Neural crest cell (in vitro differentiated cells): ENCODE data around the gene CTCF. TPM values are rescaled to one million over a fixed set of nuclear protein-coding genes. Genes with fewer than 3 reads are reported as not detected.

Experiments used
- DNase-seq: peaks from one replicate; pipeline ENCODE4 v3.0.0; 2021; ENCODE audit warnings: low read depth, mixed read lengths, low spot score
- H3K27ac Mint-ChIP-seq: one replicate; pipeline ENCODE4 v1.8.0; 2021; ENCODE audit warnings: mild to moderate bottlenecking, mixed read lengths; ENCODE audit not compliant: unreplicated experiment
- H3K27me3 Mint-ChIP-seq: 2 replicates; pipeline ENCODE4 v1.8.0; 2021; ENCODE audit warnings: low read depth, mild to moderate bottlenecking, mixed read lengths
- H3K36me3 Mint-ChIP-seq: 2 replicates; pipeline ENCODE4 v1.8.0; 2021; ENCODE audit warnings: low read depth, mild to moderate bottlenecking, mixed read lengths
- H3K4me1 Mint-ChIP-seq: 2 replicates; pipeline ENCODE4 v1.8.0; 2021; ENCODE audit warnings: mixed read lengths
- H3K4me3 Mint-ChIP-seq: one replicate; pipeline ENCODE4 v1.8.0; 2021; ENCODE audit warnings: mild to moderate bottlenecking, mixed read lengths
- H3K9me3 Mint-ChIP-seq: 2 replicates; pipeline ENCODE4 v1.8.0; 2021; ENCODE audit warnings: mixed read lengths
- CTCF ChIP-seq: fragments of 200-600 bp; sonication (generic); conservative IDR thresholded peaks from 2 replicates; pipeline ENCODE4 v1.5.0; 2021; ENCODE audit warnings: antibody characterized with exemption, mild to moderate bottlenecking
- total RNA-seq: library from RNA; stranded (reverse); gene quantifications from 2 replicates; pipeline ENCODE4 v1.2.1, GENCODE V29; 2021

CTCF gene
- total RNA-seq, 1 donor from 2014 or later = 78.8 TPM

- no peak for TF ChIP-seq CTCF
- no peaks in the 10 kb centered on the region for H3K9me3 Mint-ChIP-seq
- H3K36me3 Mint-ChIP-seq = no peaks in the 10 kb centered on the region
- no peak for DNase-seq
- H3K27me3 Mint-ChIP-seq = no peaks in the 10 kb centered on the region
- H3K4me3 Mint-ChIP-seq = no peak overlapping the region
- H3K4me1 Mint-ChIP-seq = peaks cover 9% of the 10 kb centered on the region
- H3K27ac Mint-ChIP-seq = peak overlapping the region; percentile 58
Measured at GRCh38 chr16:67552476-67552875, 9.8 kb upstream of the CTCF start.

GRCh38 chr16:67555795-67556212, 6.5 kb upstream of the CTCF start:
- Mint-ChIP-seq H3K36me3 (no peaks in the 10 kb centered on the region), H3K4me1 (peaks cover 12% of the 10 kb centered on the region), H3K9me3 (no peaks in the 10 kb centered on the region), H3K4me3 (no peak overlapping the region), H3K27ac (no peak overlapping the region), H3K27me3 (no peaks in the 10 kb centered on the region)
- TF ChIP-seq CTCF = no peak
- DNase-seq = no peak

- Mint-ChIP-seq H3K9me3 (no peaks in the 10 kb centered on the region), H3K27me3 (no peaks in the 10 kb centered on the region), H3K4me1 (peaks cover 19% of the 10 kb centered on the region), H3K36me3 (no peaks in the 10 kb centered on the region), H3K4me3 (no peak overlapping the region), H3K27ac (no peak overlapping the region)
- DNase-seq = no peak
- no peak for TF ChIP-seq CTCF
Measured at GRCh38 chr16:67558859-67559258, 3.5 kb upstream of the CTCF start.

GRCh38 chr16:67560827-67561342, 1.4 kb upstream of the CTCF start:
- H3K4me1 Mint-ChIP-seq = peaks cover 29% of the 10 kb centered on the region
- H3K27ac Mint-ChIP-seq = peak overlapping the region; percentile 88
- no peak for DNase-seq
- no peak for TF ChIP-seq CTCF
- no peaks in the 10 kb centered on the region for H3K9me3 Mint-ChIP-seq
- peak overlapping the region; percentile 94 for H3K4me3 Mint-ChIP-seq
- H3K27me3 Mint-ChIP-seq = no peaks in the 10 kb centered on the region
- no peaks in the 10 kb centered on the region for H3K36me3 Mint-ChIP-seq

GRCh38 chr16:67561501-67561823, 864 bp upstream of the CTCF start:
- H3K4me3 Mint-ChIP-seq = peak overlapping the region; percentile 94
- H3K27me3 Mint-ChIP-seq = no peaks in the 10 kb centered on the region
- TF ChIP-seq CTCF = no peak
- H3K36me3 Mint-ChIP-seq = no peaks in the 10 kb centered on the region
- H3K4me1 Mint-ChIP-seq = peaks cover 29% of the 10 kb centered on the region
- no peak for DNase-seq
- peak overlapping the region; percentile 84 for H3K27ac Mint-ChIP-seq
- H3K9me3 Mint-ChIP-seq = no peaks in the 10 kb centered on the region
